Frontal cortex (tissue), 4 donors: ENCODE results near the gene SLC27A1. TPM values are rescaled to one million over a fixed set of nuclear protein-coding genes. Genes with fewer than 3 reads are reported as not detected.
A peak's percentile ranks its signal among the peaks of the same experiment; 100 is the strongest.
"Not testable (repeated sequence)": the region's sequence is repeated elsewhere in the genome, so short reads cannot be mapped to it uniquely, and the experiment has no call there.

ENCODE experiments used
- DNase-seq, 2 donors: peaks; one replicate each; pipeline ENCODE4 v3.0.0; 2012; ENCODE audit warnings: low spot score in 2 of 2
- FAIRE-seq: peaks from 2 replicates; lab custom pipeline; 2012; peaks lifted over from hg19 to GRCh38; lab: Jason Lieb, UNC
- total RNA-seq: library from RNA; depleted of rRNA; stranded (reverse); fragments of >200 nt; gene quantifications from one replicate; pipeline ENCODE4 v1.2.3, GENCODE V29; 2014
- donor health status: control.
- donor health status: control.
- donor health status: control.

The SLC27A1 gene
- total RNA-seq, 1 donor from 2014 or later: 10.2 TPM

GRCh38 chr19:17504456-17504855, 34.1 kb downstream of the SLC27A1 start:
- DNase-seq: no peak
- FAIRE-seq: no peak

- DNase-seq (no peak), FAIRE-seq (no peak)
Measured at GRCh38 chr19:17505223-17505622, 34.9 kb downstream of the SLC27A1 start.

- FAIRE-seq (no peak), DNase-seq (no peak)
Measured at GRCh38 chr19:17506745-17507144, 36.4 kb downstream of the SLC27A1 start.

- not testable (repeated sequence) for DNase-seq, FAIRE-seq
Measured at GRCh38 chr19:17508558-17508933, 38.2 kb downstream of the SLC27A1 start.

- DNase-seq: no peak
- FAIRE-seq: no peak
Measured at GRCh38 chr19:17510220-17510993, 40.1 kb downstream of the SLC27A1 start.

GRCh38 chr19:17511724-17512573, 41.6 kb downstream of the SLC27A1 start:
- DNase-seq (peak; percentile 81 to 83), FAIRE-seq (no peak)

GRCh38 chr19:17512574-17512939, 42.2 kb downstream of the SLC27A1 start:
- FAIRE-seq (no peak), DNase-seq (no peak)

GRCh38 chr19:17515408-17516149, 45.3 kb downstream of the SLC27A1 start:
- FAIRE-seq: no peak
- no peak for DNase-seq

GRCh38 chr19:17517898-17518297, 47.6 kb downstream of the SLC27A1 start:
- DNase-seq (no peak), FAIRE-seq (no peak)

GRCh38 chr19:17518654-17519053, 48.3 kb downstream of the SLC27A1 start:
- not testable (repeated sequence) for DNase-seq, FAIRE-seq

- FAIRE-seq: no peak
- DNase-seq: no peak
Measured at GRCh38 chr19:17519967-17520366, 49.6 kb downstream of the SLC27A1 start.

- DNase-seq (no peak), FAIRE-seq (no peak)
Measured at GRCh38 chr19:17520865-17521264, 50.5 kb downstream of the SLC27A1 start.

- DNase-seq (no peak), FAIRE-seq (no peak)
Measured at GRCh38 chr19:17522988-17523872, 52.9 kb downstream of the SLC27A1 start.

GRCh38 chr19:17524651-17525050, 54.3 kb downstream of the SLC27A1 start:
- DNase-seq (no peak), FAIRE-seq (no peak)

GRCh38 chr19:17525141-17525540, 54.8 kb downstream of the SLC27A1 start:
- no peak for DNase-seq
- no peak for FAIRE-seq

- FAIRE-seq (no peak), DNase-seq (no peak)
Measured at GRCh38 chr19:17526922-17527321, 56.6 kb downstream of the SLC27A1 start.

GRCh38 chr19:17527326-17527725, 57.0 kb downstream of the SLC27A1 start:
- FAIRE-seq (no peak), DNase-seq (no peak)

GRCh38 chr19:17528610-17529009, 58.3 kb downstream of the SLC27A1 start:
- FAIRE-seq: no peak
- no peak for DNase-seq
